HL-60/S4 treated with retinoic acid at 250 ng/mL for 4 days and 3 days (cell line): ENCODE results near the gene TSSK6.
"Not testable (repeated sequence)": the region's sequence is repeated elsewhere in the genome, so short reads cannot be mapped to it uniquely, and the experiment has no call there.

Experiments used
- in situ Hi-C: fragments of 300-500 bp; cut with MboI; formaldehyde crosslinking; loops from 2 replicates; pipeline ENCODE4 v1.7.0; 2022; ENCODE audit warnings: low sequenced_read_pairs

The TSSK6 gene

DNA sequence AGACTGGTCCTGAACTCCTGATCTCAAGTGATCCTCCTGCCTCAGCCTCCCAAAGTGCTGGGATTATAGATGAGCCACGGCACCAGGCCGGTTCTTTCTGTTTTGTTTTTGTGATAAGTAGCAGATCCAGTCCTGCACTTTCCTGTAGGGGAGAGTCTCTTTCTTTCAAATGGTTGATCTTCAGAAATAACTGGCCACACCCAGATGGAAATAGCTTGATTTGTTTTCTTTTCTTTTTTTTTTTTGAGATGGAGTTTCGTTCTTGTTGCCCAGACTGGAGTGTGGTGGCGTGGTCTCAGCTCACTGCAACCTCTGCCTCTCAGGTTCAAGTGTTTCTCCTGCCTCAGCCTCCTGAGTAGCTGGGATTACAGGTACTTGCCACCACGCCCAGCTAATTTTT is 43.2 kb downstream of the TSSK6 start:
- in situ Hi-C loops, result not testable (repeated sequence)

DNA sequence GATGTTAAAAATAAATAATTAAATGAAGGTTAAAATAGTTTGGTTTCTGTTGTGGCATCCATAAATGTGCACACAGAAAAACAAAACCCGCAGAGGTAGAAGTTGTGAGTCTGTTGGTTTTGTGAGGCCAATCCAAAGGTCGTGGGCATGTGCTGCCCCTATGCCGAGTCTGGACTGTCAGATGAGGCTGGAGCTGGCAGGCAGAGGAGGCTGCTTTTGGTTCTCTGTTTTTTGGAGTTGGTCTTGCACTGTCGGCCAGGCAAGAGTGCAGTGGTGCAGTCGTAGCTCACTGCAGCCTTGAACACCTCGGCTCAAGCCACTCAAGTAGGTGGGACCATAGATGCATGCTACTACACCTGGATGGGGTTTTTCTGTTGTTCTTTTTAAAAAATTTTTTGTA is 43.7 kb downstream of the TSSK6 start:
- in situ Hi-C loops, result no loop called here

DNA sequence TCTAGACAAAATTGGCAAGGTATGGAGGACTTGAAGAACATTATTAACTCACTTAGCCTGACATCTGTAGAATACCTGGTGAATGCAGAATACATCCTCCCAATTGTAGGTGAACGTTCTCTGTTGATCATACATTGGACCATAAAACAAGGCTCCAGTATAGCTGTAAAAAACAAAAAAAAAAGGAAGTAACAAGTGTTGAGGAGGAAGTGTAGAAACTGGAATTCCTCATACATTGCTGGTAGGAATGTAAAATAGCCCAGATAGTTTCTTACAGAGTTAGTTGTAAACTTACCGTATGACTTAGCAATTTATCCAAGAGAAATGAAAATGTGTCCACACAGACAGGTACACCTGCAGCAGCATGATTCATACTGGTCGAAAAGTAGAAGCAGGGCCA is 44.8 kb downstream of the TSSK6 start:
- in situ Hi-C loops, result no loop called here

- in situ Hi-C loops, result no loop called here
Observed at GRCh38 chr19:19468424-19469050, 46.8 kb downstream of the TSSK6 start.

DNA sequence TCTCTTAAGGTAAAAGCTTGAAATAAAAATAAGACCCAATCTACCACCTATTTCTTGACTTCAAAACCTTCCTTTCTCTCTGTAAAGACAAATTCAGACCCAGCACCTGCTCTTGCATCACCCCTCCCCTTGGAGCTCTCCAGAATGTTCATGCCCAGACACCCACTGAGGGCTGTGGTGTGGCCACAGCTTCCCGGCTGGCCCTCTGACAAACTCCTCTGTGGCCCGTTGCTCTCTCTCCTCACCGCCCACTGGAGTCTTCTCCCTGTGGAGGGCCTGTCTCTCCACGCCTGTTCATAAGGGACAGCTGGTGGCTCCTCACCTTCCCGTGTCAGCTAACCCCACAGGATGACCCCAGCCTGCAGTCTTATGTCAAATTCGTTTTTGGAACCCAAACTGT is 49.1 kb downstream of the TSSK6 start:
- in situ Hi-C loops, result no loop called here

DNA sequence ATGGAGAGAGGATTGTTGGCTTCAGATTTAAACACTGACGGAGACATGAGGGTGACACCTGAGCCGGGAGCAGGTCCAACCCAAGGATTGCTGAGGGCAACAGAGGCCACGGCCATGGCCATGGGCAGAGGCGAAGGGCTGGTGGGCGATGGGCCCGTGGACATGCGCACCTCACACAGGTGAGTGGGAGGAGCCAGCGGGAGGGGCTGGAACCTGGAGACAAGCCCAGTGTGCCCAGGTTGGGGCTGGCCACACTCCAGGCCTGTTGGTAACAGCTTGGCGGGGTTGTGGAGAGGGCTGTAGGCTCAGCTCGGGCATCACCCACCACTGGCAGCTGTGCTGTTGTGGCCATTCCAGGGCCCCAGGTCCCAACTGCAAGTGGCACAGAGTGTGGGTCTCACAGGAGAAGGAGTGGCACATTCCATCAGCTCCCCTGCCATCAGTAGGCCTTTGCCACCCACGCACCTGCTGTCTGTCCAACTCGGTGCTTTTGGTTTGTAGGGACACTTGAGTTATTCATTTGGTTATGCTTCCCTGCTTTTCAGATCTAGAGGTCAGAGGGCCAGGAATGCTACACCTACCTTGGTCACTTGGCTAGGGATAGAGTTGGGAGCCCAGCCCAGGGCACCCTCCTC is 49.8 kb downstream of the TSSK6 start:
- in situ Hi-C loops, result no loop called here

DNA sequence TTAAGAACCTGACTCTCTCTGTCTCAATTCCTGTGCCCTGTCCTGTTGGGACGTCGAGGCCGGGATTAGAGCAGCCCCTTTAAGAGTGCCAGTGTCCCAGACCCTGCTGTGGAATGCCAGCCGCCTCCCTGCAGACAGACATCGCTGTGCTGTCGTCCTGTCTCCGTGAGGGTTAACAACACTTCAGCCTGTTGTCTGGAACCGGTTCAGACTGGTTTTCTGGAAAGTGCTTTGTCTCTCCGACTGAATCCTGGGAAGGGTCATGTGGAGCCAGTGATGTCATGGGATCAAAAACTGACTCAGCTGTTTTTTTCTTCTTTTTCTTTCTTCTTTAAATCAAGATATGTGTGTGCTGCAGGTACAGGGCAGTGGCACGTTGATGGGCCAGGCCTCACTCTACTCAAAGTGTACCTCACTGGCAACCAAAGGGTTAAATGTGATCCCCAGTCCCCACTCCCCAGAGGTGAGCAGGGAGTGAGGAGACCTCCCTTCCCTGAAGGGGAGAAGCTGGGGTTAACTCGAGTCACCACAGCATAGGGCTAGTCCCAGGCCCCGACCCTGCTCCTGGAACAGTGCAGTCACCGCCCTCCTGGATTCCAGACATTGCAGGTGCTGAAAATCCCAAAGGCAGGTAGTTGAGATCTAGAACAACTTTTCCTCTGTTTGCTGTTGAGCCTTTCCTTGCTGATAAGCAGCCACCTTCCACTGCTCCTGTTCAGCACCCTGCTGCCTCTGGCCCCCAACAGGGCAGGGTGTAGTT is 50.8 kb downstream of the TSSK6 start:
- in situ Hi-C loops, result no loop called here
